GM18498 (cell line): ENCODE results near the gene SYTL1.

Experiments used
- ATAC-seq: cut with Tn5 transposase; IDR thresholded peaks from one replicate; pipeline ENCODE4 v1.9.1; 2021; ENCODE audit warnings: mild to moderate bottlenecking, moderate library complexity; ENCODE audit not compliant: unreplicated experiment

Gene SYTL1

DNA sequence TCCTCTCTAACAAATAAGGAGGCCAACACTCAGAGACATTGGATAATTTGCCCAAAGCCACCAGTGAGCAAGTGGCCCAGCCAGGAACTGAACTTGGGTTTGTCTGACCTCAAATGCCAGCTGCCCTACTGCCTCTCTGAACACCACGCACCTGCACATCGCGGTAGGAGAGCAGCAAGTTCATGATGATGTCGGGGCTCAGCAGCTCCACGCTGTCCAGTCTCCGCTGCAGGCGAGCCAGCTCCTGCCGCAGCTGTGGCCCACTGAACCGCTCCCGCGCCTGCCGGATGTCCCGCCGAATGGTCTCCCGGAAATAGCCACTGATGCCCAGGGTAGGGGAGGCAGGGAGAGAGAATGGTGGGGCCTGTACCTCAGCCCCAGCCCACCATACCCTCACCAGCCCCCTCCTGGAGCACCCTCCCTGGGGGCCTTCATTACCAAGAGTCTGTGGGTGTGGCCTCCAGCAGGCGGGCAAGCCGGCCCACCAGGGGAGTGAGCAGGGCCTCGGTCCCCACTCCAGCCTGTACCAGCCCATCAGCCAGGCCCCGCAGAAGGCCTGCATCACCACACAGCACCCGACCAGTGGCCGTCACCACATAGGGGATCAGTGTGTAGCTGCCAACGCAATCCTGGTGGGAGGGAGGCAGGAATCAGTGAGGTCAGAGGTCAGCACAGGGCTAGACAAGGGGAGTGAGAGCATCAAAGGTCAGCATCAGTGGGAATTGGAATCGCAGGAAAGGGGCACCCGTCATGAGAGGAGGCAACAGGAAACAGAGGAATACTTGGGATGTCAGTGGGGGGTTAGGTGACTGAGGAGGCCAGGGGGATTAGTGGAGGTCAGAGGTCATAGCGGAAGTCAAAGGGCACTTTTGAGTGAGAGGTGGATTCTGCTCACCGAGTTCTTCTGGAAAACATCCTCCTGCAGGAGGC lies 22.2 kb downstream of the SYTL1 start:
- ATAC-seq: no peak

DNA sequence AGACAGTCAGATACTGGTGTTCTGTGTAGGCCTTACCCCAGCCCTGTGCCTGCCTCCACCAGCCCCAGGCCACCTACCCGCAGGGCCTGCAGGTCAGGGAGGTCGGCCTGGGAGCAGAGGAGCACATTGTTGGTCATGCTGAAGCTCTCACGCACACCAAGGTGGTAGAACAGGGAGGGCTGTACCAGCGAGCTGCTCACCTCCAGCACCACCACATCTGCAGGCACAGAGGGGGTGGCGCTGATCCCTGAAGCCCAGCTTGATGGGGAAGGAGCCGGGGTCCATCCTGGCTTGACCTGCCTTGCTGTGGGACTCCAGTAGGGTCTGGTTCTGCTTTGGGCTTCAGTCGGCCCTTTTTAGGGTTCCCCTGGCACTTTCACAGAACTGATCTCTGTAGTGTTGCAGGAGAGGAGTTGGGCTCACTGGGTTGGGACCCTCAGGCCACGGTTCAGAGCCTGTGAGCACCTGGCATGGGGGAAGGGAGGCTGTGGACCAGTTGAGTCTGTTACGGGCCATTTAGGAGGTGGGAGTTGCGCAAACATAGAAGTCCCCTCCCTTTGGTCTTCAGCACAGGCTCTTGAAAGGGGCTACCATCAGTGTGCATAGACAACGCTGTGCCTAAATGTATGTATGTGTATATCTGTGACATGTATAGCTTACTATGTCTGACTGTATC lies 23.0 kb downstream of the SYTL1 start:
- no peak for ATAC-seq

DNA sequence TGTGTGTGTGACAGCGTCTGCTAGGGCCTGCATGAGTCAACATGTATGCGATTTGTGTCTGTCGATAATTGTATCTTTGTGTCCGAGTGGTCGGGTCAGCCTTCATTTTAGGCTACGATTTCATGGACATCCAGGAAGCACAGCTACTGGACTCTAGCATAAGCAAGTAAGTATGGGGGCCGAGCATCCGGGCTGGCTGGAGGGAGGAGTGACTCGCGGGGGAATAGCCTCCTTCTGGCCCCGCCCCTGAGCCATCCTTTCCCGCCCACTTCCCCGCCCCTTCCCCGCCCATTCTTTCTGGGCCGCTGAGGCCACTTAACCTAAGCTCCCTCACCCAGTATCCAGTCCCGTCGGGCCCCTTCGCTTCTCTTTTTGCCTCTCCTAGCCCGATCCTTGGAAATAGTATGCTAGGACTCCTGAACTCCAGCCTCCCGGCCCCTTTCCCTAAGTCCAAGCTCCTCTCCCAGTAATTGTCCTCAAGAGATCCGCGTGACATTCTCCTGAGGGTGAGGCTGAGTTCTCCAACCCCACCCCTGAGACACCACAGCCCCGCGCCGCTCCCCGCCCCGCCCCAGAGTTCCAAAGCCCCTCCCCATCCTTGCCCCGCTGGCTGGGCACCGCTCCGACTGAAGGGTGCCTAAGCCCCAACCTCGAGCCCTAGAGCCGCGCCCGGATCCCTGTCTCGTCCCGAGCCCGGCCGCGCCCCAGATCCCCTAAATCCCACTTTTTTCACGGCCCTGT lies 23.7 kb downstream of the SYTL1 start:
- ATAC-seq: no peak

DNA sequence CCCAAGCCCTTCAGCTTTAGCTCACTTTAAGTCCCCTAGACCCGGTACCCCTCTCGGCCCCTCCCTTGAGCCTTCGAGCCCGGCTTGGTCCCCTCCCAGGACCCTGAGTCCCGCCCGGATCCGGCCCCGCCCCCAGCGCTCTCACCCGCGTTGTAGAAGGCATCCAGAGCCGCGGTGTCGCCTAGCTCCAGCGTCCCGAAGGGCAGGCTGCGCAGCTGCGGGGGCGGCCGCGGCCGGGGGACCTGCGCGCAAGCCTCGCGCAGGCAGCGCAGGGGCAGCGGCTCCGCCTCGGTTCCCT lies 24.2 kb downstream of the SYTL1 start:
- ATAC-seq: no peak

DNA sequence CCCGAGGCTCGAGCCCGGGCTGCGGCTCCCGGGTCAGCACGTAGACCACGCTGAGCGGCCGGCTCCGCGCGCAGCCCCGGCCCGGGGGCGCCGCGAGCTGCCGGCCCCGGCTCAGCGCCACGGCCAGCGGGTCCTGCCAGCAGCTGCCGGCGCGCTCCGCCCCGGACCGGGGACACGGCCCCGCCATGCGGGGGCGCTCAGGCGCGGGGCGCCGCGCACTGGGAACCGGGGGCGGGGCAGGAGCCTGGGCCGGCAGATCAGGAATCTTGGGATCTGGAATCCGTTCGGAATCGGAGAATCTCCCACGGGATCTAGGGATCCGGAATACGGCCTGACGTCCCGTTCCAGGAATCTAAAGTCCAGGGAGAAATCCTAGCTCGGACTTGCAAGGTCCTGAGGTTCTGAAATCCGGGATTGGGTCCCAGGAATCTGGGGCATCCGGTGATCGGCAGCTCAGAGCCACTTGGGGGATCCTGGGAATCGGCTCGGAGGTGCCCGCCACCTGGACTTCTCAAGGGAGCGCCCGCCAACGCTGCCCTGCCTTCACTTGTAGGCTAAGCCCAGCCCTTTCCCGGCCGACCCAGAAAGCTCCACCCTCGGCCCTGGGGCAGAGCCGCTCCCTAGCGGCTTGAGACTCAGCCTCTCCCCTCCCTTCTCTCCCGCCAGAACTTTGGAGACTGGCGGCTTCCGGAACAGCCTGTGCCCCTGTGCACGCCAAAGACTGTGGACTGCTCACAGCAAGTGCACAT lies 24.8 kb downstream of the SYTL1 start, which contains the start of gene MAP3K6:
Gene MAP3K6 (minus strand): TSS at position 551 of the 749 bp plus-strand sequence. CDS start 364 bp downstream, at position 187.
- no peak for ATAC-seq

DNA sequence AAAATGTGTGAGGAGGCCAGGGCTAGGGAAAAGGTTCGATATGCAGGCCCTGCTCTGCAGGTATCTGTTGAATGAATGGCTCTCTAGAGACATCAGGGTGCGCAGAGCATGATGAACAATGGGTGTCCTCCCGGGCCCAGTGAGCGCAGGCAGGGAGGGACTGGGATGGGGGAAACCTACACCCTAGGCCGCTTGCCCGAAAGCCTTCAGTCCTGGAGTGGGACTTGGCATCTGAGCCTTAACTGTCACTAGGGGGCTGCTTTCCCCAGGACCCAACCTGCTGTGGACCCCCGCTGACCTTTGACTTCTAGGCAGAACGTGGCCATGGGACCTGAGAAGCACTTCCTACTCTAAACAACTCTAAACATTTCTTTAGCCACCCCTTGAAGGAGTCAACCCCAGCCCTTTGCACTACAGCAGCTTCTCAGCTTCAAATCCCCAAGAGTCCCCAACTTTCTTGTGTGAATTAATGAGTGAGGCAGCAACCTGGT lies 25.4 kb downstream of the SYTL1 start:
- no peak for ATAC-seq

DNA sequence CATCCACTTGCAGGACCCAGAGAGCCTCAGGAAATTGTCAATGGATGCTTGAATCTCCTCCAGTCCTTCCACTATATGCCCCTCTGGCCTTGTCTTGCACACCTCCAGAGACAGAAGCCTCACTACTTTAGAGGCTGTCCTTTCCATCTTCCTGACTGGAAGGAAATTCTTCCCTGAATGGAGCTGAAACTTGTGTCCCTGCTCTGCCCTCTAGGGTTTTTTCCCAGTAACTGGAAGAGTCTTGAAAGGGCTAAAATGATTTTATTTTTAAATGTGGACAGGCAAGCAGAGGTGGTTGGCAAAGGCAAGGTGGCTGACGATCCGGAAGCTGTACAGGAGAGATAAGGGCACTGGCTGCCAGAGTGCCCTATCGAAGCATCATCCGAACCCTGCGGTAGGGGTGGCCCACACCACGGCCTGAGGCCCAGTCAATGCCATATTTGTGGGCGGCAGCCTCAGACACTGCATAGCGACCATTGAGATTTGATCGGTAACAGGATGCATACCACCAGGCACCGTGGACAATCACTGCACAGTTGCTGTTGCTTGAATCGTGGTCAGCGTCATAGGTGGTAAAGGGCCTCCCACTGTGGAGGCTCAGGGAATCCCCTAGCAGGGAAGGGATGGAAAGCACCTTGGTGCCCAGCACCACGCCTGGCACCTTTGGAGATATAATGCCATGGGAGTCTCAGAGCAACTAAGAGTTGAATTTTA lies 27.2 kb downstream of the SYTL1 start:
- no peak for ATAC-seq

DNA sequence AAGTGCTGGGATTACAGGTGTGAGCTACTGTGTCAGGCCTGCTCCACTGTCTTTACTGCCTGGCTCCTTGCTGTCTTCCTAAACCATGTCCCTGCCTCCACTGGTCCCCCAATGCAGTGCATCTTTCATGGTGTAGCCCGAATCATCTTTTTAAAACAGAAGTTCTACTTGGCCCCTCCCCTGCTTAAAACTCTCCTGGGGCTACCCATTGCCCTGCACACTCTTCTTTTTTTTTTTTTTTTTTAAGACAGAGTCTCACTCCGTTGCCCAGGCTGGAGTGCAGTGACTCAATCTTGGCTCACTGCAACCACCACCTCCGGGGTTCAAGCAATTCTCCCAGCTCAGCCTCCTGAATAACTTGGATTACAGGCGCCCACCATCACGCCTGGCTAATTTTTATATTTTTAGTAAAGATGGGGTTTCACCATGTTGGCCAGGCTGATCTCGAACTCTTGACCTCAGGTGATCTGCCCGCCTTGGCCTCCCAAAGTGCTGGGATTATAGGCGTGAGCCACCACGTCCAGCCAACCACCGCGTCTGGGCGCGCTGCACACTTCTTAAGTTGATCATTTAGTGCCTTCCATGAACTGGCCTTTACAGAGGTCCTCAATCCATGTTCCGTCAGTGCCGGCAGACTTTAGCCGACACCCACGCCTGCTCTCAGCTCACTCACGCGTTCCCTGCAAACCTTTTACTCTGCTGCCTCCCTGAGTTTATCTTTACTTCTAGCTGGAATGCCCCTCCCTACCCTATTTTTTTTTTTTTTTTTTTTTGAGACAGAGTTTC lies 30.4 kb downstream of the SYTL1 start:
- ATAC-seq: no peak

DNA sequence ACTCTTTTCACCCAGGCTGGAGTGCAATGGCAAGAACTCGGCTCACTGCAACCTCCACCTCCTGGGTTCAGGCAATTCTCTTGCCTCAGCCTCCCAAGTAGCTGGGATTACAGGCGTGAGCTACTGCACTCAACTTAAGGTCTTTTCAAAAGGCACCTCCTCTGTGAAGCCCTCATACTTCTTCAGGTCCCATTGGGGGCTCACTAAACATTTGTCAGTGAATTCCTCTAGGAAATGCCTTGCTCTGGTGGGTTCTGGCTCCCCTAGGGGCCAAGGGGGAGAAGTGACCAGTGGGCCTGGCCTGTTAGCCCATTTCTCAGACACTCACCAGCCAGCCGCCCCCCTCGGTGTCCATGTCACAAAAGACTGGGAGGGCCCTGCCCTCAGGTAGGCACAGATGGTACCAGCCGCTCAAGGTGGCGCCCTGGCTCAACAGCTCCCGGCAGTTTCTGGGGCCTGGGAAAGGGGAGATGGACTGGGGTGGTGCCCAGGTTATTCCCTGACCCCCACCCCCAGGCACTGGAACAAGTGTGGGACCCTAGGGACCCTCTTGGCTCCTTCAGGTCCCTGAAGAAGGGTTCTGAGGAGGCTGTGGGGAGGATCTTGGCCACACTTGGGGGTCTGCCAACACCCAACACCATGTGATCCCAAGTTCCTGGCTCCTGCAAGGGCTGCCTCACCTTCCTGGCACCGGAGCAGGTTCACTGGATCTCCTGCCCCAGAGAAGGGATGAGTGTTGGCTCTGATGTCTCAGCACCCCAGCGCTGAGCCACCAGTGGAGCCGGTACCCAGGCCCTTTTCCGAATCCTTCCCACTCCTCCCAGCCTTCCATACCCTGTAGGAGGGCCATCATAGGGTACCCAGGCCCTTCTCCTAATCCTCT lies 31.2 kb downstream of the SYTL1 start:
- ATAC-seq: no peak

DNA sequence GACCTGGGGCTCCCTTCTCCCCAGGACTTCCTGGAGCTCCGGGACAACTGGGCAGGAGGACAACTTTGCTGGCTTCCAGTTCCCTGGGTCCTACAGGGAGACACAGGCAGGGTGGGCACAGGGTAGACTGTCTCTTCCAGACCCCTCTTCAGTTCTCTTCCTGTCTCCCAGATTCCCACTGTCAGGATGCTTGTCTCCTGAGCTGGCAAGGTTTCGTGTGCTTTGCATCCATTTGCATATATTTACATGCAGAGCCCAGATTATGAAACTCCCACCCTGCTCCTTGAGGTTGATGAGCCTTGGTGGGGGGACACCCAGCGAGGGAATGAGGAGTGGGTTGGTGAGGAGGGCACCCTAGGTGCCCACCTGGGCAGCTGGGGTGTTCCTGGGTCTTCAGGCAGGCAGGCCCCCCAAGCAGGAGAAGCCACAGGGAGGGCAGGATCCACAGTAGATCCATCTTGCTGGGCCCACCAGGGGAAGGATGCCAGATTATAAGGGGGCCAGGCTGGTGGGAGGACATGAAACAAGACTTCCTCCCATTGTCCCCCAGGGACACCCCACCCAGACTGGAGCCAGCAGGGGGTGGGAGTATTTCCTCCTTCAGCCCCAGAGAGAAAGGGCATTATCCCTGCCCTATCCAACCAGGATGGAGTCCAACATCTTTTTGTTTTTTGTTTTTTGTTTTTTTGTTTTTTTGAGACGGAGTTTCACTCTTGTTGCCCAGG lies 32.7 kb downstream of the SYTL1 start, which contains the start of gene FCN3:
Gene FCN3 (minus strand): TSS at position 463 of the 725 bp plus-strand sequence. CDS start 6 bp downstream, at position 457.
- ATAC-seq: no peak

DNA sequence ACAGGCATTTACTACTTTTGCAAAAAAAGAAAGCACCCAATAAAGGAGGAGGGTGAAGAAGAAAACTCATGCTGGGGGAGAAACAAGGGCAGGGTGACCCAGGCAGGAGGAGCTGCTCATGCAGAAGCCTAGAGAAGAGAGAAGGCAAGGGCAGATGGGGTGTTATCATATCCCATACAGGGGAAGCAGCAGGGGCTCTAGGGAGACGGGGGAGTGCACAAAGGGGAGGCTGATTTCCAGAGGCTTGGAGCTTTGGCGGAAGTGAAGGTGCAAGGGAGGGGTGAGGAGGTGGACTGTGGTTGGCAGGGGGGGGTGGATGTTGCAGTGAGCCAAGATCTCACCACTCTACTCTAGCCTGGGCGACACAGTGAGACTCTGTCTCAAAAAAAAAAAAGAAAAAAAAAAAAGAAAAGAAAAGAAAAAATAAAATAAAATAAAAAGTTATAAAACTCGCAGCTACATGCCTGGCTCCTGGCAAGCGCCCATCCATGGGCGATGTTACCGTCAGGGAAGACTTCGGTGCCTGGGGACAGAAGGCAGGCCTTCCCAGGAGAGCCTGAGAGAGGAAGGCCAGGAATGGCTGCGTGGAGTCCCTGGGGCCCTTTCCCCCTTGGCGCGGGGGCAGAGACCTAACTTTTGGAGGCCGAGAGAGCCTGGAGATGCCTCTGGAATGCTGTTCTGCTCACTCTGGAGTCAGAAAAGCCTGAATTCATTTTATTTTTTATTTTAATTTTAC lies 36.1 kb downstream of the SYTL1 start:
- no peak for ATAC-seq

DNA sequence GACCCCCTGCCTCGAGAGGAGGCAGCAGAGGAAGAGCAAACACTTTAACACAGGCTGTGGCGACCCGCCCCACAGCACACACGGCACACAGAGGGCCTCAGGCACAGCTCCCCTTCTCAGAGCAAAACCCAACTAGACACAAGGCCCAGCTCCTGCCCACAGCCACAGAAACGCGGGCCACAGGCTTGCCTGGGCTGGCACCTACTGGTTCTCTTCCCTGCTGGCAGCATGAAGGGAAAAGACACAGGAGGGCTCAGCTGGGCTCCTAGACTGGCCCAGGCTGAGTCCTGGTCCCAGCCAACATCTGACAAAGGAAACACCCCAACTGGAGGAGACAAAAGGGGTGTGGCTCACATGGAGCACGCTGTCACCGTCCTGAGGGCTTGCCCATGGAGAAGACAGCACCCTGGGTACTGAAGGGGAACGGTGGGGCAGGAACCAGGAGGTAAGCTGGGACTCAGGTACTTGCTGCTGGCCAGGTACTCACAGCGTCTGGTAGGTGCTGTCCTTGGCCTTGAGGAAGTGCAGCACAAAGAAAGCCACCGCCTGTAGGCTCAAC lies 37.8 kb downstream of the SYTL1 start:
- ATAC-seq: no peak

DNA sequence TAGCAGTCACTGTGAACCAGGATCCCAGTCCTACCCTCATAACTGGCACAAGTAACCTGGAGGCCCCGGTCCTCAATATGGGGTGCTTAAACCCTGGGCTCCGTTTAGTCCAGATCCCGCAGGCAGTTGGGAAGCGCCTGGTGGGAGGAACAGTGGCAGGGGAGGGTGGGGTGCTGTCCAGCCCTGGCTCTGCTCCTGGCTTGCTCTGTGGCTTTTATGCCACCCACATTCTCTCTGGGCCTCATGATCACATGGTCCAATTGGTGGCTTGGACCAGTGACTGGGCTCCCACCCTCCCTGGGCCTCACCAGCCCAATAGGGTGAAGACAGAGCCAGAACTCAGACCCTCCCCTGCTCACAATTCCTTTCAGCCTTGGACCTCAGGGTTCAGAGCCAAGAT lies 38.4 kb downstream of the SYTL1 start:
- no peak for ATAC-seq

DNA sequence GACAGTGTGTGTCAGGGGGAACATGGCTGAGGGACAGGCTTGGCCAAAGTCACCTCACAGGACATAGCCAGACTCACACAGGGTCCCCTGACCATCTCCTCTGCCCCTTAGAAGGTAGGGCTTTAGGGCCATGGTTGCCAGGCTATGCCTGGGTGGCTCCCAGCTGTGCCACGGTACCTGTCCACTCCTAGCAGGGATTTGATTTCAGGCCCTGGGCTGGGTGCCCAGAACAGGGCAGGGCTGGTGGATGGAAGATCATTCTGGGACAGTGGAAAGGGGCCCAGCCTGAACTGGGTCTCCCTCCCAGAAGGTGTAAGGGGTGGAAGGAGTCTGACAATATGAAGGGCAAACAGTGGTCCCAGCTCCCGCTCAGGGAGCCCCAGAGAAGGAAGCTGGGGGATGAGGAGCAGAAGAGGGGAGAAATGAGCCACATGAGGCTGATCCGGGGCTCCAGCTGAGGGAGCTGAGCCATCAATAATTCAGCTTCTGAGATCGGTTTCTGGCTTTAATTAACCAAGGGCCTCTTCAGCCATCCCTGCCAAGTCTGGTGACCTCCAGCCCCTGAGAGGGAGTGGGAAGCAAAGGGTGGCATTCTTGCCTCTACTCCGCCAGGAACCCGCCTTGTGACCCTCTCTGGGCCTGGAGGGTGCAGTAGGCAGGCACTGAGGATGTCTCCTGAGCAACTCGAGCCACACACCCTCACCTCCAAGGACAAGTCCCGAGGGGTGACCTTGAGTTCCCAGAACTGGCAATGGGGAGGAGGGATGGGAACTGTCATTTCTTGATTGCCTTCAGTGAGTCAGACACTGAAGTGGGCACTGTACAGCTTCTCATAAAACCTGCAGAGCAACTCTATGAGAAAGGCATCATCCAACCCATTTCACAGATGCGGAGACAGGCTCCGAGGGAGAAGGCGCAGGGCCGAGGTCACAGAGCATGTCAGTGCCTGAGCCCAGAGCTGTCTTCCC lies 39.2 kb downstream of the SYTL1 start:
- no peak for ATAC-seq

DNA sequence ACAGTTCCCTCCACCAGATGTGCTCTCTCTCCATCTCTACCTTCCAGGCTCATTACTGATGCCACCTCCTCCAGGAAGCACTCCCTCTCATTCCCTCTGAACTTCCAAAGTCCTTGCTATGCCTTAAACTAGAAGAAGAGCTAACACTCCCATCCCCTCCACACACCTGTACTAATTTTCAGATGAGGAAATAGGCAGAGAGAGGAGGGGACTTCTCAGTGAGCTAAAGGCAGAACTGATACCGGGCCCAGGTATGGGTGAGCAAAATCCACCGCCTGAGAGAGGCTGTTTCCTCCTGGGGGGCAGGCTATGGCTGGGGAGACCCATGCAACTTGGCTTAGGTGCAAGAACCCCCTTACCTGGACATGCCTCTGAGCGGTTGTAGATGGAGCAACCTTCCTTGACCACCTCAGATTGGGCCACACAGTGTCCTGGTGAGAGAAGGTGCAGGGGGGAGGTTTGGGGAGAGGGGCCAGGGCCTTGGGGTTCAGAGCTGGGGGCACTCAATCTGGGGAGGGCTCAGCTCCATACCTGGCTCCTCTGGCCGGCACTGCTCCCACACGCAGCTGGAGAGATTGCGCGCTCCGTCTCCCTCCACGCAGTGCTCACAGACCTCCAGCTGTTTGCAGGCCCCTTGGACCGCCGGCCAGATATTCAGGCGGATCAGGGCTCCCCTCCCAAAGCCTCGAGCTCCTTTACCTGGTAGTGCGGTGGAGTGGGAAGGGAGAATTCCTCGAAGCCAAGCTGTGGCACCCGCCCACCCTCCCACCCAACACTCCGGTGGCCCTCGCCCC lies 40.3 kb downstream of the SYTL1 start:
- ATAC-seq: no peak
